HG03039 (cell line): Measurements from ENCODE around the gene NEXMIF.
"Not testable (repeated sequence)": the region's sequence is repeated elsewhere in the genome, so short reads cannot be mapped to it uniquely, and the experiment has no call there.

ENCODE experiments used
- ATAC-seq: cut with Tn5 transposase; IDR thresholded peaks from one replicate; pipeline ENCODE4 v1.9.1; 2021; ENCODE audit warnings: mild to moderate bottlenecking, moderate library complexity; ENCODE audit not compliant: unreplicated experiment

NEXMIF gene

DNA sequence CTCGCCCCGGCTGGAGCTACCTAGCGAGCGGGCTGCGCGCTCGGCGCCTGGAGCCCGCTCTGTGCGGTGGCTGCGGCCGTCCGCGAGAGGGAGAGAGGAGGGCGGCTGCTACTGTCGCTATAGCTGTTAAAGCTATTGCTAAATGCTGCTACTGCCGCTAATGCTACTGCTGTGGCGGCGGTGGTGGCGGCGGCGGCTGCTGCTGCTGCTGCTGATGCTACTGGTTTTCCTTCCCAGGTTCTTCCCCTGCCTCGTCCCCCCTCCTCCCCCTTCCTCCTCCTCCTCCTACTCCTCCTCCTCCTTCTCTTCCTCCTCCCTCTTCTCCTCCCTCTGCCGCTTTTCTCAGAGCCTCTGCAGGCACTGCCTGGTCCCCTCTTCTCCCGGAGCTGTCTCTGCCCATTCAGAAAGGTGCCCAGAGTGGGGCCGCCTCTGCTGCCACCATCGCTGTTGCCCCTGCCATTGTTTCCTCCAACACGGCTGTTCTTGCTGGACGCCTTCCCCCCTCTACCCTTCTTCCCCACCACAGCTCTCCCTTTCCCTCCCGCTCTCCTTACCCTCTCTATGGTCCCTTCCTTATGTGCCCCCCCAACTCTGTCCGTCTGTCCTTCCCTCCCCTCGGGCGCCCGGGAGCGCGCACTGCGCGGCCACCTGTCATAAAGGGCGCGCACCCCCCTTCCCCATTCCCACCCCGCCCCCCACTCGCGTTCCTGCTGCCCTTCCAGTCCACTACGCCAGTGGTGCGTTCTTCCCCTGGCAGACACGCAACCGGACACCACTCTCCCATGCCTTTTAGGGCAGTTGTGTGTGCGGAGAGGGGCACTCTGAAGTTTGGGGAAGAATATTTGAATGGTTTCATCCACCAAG lies at the start of gene NEXMIF:
NEXMIF (minus strand) TSS at position 228 of the 864 bp plus-strand sequence.
- peak; percentile 58 for ATAC-seq

GRCh38 chrX:74961962-74962361 lies 36.7 kb upstream of the NEXMIF start:
- ATAC-seq = not testable (repeated sequence)

DNA sequence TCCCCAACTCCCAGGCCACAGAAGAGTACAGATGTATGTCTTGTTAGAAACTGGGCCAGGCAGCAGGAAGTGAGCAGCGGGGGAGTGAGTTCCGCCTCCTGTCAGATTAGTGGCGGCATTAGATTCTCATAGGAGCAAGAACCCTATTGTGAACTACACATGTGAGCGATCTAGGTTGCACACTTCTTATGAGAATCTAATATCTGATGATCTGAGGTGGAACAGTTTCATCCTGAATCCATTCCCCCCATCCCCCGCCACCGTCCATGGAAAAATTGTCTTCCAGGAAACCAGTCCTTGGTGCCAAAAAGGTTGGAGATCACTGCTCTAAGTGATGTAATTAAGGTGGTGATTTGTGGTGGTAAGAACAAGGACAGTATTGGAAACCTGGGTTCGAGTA lies 24.5 kb upstream of the NEXMIF start:
- no peak for ATAC-seq

- no peak for ATAC-seq
These were observed 15.2 kb upstream of the NEXMIF start for GRCh38 chrX:74940414-74940813.

GRCh38 chrX:74931214-74931613 lies 6.0 kb upstream of the NEXMIF start:
- no peak for ATAC-seq

DNA sequence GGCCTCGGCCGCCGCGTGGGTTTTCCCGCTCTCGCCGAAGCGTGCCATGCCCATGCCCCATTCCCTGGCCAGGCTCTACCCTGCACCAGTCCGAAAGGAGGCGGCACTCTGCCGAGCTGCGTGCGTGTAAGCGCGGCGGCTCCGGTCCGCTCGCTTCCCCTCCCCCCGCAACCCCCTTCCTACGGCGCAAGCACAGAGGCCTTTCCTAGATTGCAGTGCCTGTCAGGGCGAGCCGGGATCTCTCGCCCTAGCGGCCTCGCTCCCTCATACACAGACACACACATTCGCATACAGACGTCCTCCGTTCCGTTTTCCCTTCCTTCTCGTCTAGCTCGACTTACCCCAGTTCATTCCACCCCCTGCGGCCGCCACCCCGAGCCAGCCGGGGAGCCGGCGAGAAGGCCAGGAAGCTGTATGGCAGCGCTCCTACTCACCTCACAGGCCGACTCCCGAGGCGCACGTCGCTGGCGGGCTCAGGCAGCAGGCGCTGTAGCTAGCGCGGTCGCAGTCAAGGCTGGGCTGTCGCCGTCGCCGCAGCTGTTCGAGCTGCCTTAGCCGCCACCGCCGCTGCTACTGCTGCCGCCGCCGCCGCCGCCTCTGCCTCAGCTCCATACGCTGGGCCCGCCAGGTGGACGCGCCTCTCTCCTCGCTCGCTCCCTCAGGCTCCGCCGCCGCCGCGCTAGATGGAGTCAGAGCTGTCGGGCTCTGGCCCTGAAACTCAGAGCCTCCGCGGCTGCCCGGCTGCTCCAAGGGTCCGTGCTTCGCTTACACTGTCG lies 615 bp downstream of the NEXMIF start:
- ATAC-seq = peak; percentile 51

- no peak for ATAC-seq
These were observed 1.3 kb downstream of the NEXMIF start for GRCh38 chrX:74923942-74924448.

DNA sequence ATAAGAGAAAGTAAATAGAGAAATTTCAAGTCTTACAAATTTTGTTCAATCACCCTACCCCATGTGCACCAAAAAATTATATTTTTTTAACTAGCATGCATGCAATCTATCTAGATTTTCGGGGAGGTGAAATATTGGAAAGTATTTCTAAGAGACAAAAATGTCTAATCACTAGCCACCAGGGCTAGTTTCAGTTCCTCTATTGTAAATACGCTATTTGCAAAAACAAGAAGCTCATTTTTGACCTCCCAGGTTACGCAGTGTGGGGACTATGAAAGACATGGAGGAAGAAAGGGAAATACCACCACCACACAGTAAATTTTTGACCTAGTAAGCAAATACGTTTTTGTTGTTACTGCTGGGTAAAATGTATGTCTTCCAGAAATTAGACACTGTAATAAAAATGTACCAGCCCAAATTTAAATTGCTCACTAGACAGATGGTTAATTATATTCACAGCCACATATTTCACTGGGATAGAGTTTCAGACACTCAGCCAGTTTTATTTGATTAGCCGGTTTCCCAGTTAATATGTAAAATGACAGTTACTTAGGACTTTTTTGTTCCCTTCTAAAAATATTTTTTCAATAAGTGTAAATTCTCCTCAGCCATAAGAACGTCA lies 2.2 kb downstream of the NEXMIF start:
- ATAC-seq = peak; percentile 65

GRCh38 chrX:74911494-74911893 lies 13.8 kb downstream of the NEXMIF start:
- ATAC-seq = peak; percentile 76

DNA sequence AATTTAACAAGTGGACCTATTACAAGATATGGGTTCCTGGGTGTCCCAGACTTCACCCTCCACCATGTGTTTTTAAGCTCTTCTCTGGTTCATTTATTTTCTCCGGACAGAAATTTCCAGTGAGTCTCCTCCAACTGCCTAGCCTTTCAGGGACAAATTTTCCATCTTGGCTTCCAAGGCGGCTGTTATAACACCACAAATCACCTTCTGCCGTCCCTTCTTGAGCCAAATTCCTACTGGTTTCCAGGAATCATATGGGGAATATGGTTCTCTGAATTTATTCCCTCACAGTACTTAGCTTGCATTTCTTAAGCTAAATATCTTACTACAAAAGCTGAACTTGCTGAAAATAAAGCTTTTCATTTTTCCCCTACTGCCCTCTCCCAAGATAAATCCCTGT lies 18.8 kb downstream of the NEXMIF start:
- ATAC-seq = no peak

DNA sequence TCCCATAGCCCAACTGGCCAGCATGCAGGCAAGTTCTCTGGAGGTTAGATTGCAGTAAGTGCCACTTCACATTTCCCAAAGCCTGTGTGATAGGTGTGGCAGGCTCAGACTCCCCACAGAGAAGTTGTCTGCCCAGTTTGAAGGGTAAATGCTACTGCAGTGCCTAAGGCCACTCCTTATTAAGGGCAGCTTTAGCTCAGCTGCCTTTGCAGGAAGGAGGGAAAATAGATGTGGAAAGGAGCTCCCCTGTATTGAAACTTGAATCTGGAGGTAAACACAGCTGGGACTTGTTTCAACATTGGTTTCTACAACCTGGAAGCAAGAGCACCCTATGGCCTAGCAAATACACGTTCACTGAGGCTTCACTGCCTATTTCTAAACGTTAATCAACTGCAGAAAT lies 22.4 kb downstream of the NEXMIF start:
- ATAC-seq = no peak

DNA sequence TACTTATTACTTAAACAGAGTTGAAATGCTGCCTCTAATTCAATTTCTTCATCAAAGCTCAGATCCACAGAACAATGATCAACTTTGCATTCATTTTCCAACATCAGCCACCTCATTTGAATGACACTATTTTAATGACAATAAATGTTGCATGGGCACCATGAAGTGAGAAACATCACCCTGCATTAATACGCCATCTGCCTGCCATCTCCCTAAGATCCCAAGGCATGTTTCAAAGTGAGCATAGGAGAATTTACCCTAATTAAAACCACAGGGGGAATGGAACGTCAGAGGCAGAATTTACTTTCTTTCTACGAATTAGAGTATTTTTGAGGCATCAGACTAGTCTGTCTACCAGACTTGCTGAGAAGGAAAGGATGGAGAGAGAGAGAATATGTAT lies 32.7 kb downstream of the NEXMIF start:
- ATAC-seq = no peak

- ATAC-seq = peak; percentile 98
These were observed 34.4 kb downstream of the NEXMIF start for GRCh38 chrX:74890676-74891430.

DNA sequence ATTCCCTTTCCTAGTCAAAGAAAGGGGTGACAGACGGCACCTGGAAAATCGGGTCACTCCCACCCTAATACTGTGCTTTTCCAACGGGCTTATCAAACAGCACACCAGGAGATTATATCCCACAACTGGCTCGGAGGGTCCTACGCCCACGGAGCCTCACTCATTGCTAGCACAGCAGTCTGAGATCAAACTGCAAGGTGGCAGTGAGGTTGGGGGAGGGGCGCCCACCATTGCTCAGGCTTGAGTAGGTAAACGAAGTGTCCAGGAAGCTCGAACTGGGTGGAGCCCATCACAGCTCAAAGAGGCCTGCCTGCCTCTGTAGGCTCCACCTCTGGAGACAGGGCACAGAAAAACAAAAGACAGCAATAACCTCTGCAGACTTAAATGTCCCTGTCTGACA lies 42.9 kb downstream of the NEXMIF start:
- ATAC-seq = not testable (repeated sequence)

DNA sequence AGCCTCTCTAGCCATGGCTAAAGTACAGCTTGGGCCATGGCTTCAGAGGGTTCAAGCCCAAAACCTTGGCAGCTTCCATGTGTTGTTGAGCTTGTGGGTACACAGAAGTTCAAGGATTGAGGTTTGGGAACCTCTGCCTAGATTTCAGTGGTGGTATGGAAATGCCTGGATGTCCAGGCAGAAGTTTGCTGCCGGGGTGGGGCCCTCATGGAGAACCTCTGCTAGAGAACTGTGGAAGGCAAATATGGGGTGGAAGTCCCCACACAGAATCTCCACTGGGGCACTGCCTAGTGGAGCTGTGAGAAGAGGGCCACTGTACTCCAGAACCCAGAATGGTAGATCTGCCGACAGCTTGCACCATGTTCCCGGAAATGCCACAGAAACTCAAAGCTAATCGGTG lies 59.5 kb downstream of the NEXMIF start:
- no peak for ATAC-seq

DNA sequence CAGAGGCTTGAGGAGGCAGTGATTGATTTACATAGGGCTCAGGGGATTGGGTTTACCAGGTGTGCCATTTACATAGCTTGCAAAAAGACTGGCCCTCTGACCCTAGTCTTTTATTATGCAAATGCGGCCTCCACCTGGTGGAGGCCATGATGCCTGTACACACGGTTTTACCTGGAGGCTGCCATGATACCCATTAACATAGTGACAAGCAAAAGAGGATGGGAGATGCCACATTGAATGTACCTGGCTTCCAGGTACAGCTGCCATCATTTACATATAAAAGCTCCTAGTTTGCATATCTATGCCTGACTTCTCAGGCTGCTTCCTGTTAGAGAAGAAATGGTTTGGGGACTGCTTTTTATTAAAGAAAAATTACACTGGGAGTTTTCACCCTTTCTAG lies 72.0 kb downstream of the NEXMIF start:
- ATAC-seq = no peak

GRCh38 chrX:74835566-74835965 lies 89.7 kb downstream of the NEXMIF start:
- no peak for ATAC-seq

GRCh38 chrX:74819797-74820196 lies 105.5 kb downstream of the NEXMIF start:
- ATAC-seq = not testable (repeated sequence)

DNA sequence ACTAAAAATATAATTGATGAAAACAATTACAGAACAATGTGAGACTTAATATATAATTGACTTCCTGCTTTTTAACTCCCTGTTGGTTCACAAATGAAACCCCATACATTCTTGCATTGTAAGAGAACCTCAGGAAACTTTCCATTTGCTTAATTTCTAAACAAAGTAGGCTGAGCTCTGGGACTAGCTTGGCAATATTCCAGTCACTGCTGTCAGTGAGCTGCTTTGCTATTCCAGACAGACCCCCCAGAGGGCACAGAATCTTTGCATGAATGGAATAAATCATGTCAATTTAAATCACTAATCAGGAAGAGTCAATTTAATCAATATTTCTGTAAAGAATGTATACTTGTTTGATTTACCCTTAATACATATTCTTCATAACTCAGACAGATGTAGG lies 110.6 kb downstream of the NEXMIF start:
- no peak for ATAC-seq

- ATAC-seq = no peak
These were observed 120.7 kb downstream of the NEXMIF start for GRCh38 chrX:74804574-74804973.

DNA sequence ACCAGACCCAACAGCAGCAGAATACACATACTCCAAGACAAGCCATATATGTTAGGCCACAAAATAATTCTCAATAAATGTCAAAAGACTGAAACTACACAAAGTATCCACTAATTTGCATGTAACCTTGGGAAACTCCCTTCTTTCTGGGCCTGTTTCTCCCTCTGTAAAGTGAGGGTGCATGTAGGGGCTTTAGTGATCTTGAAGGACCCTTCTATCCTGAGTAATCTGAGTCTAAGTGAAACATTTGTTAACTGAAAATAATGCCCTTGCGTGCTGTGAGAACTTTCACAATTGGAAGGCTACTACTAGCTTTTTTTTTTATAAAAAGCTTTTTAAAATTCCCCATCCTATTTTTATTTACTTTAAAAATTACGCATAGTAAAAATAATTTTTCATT lies 125.2 kb downstream of the NEXMIF start:
- no peak for ATAC-seq
